T-helper 2 cell treated with Interferon-gamma antibody and Interleukin-4, amounts not matched to agents 5 μg/mL and 100 μg/mL, for 36 hours (primary cell): ENCODE data around the gene CDKN2B-AS1.
"Not testable (repeated sequence)": the region's sequence is repeated elsewhere in the genome, so short reads cannot be mapped to it uniquely, and the experiment has no call there.

Experiments used
- DNase-seq: peaks from one replicate; pipeline ENCODE4 v3.0.0; 2021; ENCODE audit warnings: low spot score
- H3K27ac Mint-ChIP-seq: one replicate; pipeline ENCODE4 v1.8.0; 2021; ENCODE audit warnings: mild to moderate bottlenecking, mixed read lengths
- H3K27me3 Mint-ChIP-seq: one replicate; pipeline ENCODE4 v1.8.0; 2021; ENCODE audit warnings: low read depth, mixed read lengths
- H3K36me3 Mint-ChIP-seq: one replicate; pipeline ENCODE4 v1.8.0; 2021; ENCODE audit warnings: low read depth, mixed read lengths
- H3K4me1 Mint-ChIP-seq: one replicate; pipeline ENCODE4 v1.8.0; 2021; ENCODE audit warnings: low read depth, mixed read lengths
- H3K4me3 Mint-ChIP-seq: one replicate; pipeline ENCODE4 v1.8.0; 2022; ENCODE audit warnings: mild to moderate bottlenecking, moderate library complexity, mixed read lengths
- H3K9me3 Mint-ChIP-seq: one replicate; pipeline ENCODE4 v1.8.0; 2021; ENCODE audit warnings: mixed read lengths

Gene CDKN2B-AS1

GRCh38 chr9:21994556-21995005, at the start of gene CDKN2B-AS1:
Gene CDKN2B-AS1, plus strand, starts transcription at chr9:21994791.
- H3K9me3 Mint-ChIP-seq, result peaks cover 3% of the 10 kb centered on the region
- peaks cover 23% of the 10 kb centered on the region for H3K4me1 Mint-ChIP-seq
- peaks cover 20% of the 10 kb centered on the region for H3K36me3 Mint-ChIP-seq
- DNase-seq, result peak; percentile 49
- peak within 1 kb of the TSS; percentile 100 for H3K27ac Mint-ChIP-seq
- H3K4me3 Mint-ChIP-seq, result peak within 1 kb of the TSS; percentile 96
- peaks cover 37% of the 10 kb centered on the region for H3K27me3 Mint-ChIP-seq

- no peak overlapping the region for H3K4me3 Mint-ChIP-seq
- H3K9me3 Mint-ChIP-seq, result no peaks in the 10 kb centered on the region
- H3K36me3 Mint-ChIP-seq, result no peaks in the 10 kb centered on the region
- peaks cover 49% of the 10 kb centered on the region for H3K27me3 Mint-ChIP-seq
- H3K4me1 Mint-ChIP-seq, result no peaks in the 10 kb centered on the region
- H3K27ac Mint-ChIP-seq, result no peak overlapping the region
- DNase-seq, result no peak
Observed at GRCh38 chr9:21945606-21946005, 49.0 kb upstream of the CDKN2B-AS1 start.

- no peak for DNase-seq
- H3K36me3 Mint-ChIP-seq, result no peaks in the 10 kb centered on the region
- H3K27me3 Mint-ChIP-seq, result peaks cover 51% of the 10 kb centered on the region
- H3K27ac Mint-ChIP-seq, result no peak overlapping the region
- H3K4me3 Mint-ChIP-seq, result no peak overlapping the region
- no peaks in the 10 kb centered on the region for H3K4me1 Mint-ChIP-seq
- H3K9me3 Mint-ChIP-seq, result peaks cover 3% of the 10 kb centered on the region
Observed at GRCh38 chr9:21958833-21959232, 35.8 kb upstream of the CDKN2B-AS1 start.

GRCh38 chr9:21959268-21959667, 35.3 kb upstream of the CDKN2B-AS1 start:
- H3K4me1 Mint-ChIP-seq, H3K9me3 Mint-ChIP-seq, H3K36me3 Mint-ChIP-seq, H3K4me3 Mint-ChIP-seq, H3K27ac Mint-ChIP-seq, DNase-seq: not testable (repeated sequence)
- H3K27me3 Mint-ChIP-seq, result peaks cover 54% of the 10 kb centered on the region

- Mint-ChIP-seq H3K4me1 (peaks cover 16% of the 10 kb centered on the region), H3K4me3 (no peak overlapping the region), H3K27ac (no peak overlapping the region), H3K9me3 (peaks cover 3% of the 10 kb centered on the region), H3K27me3 (peaks cover 64% of the 10 kb centered on the region), H3K36me3 (peaks cover 6% of the 10 kb centered on the region)
- no peak for DNase-seq
Observed at GRCh38 chr9:21961569-21961968, 33.0 kb upstream of the CDKN2B-AS1 start.

- Mint-ChIP-seq H3K9me3 (peaks cover 12% of the 10 kb centered on the region), H3K27me3 (peaks cover 90% of the 10 kb centered on the region), H3K4me1 (peaks cover 32% of the 10 kb centered on the region), H3K4me3 (peak overlapping the region; percentile 69), H3K27ac (peak overlapping the region; percentile 52), H3K36me3 (peaks cover 25% of the 10 kb centered on the region)
- peak; percentile 73 for DNase-seq
Observed at GRCh38 chr9:21964925-21965385, 29.6 kb upstream of the CDKN2B-AS1 start.

GRCh38 chr9:21965401-21965951, 29.1 kb upstream of the CDKN2B-AS1 start:
- peaks cover 12% of the 10 kb centered on the region for H3K9me3 Mint-ChIP-seq

GRCh38 chr9:21966140-21966851, 28.3 kb upstream of the CDKN2B-AS1 start:
- Mint-ChIP-seq H3K4me1 (peaks cover 35% of the 10 kb centered on the region), H3K36me3 (peaks cover 34% of the 10 kb centered on the region), H3K4me3 (no peak overlapping the region), H3K27me3 (peaks cover 92% of the 10 kb centered on the region), H3K27ac (peak overlapping the region; percentile 53), H3K9me3 (peaks cover 12% of the 10 kb centered on the region)
- no peak for DNase-seq

More at GRCh38 chr9:21965401-21965951, 29.1 kb upstream of the CDKN2B-AS1 start:
- Mint-ChIP-seq H3K36me3 (peaks cover 30% of the 10 kb centered on the region), H3K27ac (peak overlapping the region; percentile 37), H3K4me3 (peak overlapping the region; percentile 69), H3K4me1 (peaks cover 33% of the 10 kb centered on the region), H3K27me3 (peaks cover 91% of the 10 kb centered on the region)
- DNase-seq, result peak; percentile 49

- peak overlapping the region; percentile 53 for H3K27ac Mint-ChIP-seq
- peaks cover 92% of the 10 kb centered on the region for H3K27me3 Mint-ChIP-seq
- H3K9me3 Mint-ChIP-seq, result peaks cover 10% of the 10 kb centered on the region
- peaks cover 35% of the 10 kb centered on the region for H3K4me1 Mint-ChIP-seq
- H3K36me3 Mint-ChIP-seq, result peaks cover 34% of the 10 kb centered on the region
- no peak for DNase-seq
- H3K4me3 Mint-ChIP-seq, result no peak overlapping the region
Observed at GRCh38 chr9:21967169-21967568, 27.4 kb upstream of the CDKN2B-AS1 start.

GRCh38 chr9:21967702-21968101, 26.9 kb upstream of the CDKN2B-AS1 start:
- Mint-ChIP-seq H3K9me3 (peaks cover 9% of the 10 kb centered on the region), H3K27ac (peak overlapping the region; percentile 83), H3K4me3 (peak overlapping the region; percentile 30), H3K4me1 (peaks cover 39% of the 10 kb centered on the region), H3K27me3 (peaks cover 95% of the 10 kb centered on the region), H3K36me3 (peaks cover 34% of the 10 kb centered on the region)
- DNase-seq, result no peak

- Mint-ChIP-seq H3K4me3 (peak overlapping the region; percentile 58), H3K9me3 (peaks cover 9% of the 10 kb centered on the region), H3K27ac (peak overlapping the region; percentile 83), H3K36me3 (peaks cover 34% of the 10 kb centered on the region), H3K4me1 (peaks cover 43% of the 10 kb centered on the region), H3K27me3 (peaks cover 94% of the 10 kb centered on the region)
- no peak for DNase-seq
Observed at GRCh38 chr9:21968331-21969010, 26.1 kb upstream of the CDKN2B-AS1 start.

- Mint-ChIP-seq H3K27me3 (peaks cover 94% of the 10 kb centered on the region), H3K27ac (peak overlapping the region; percentile 83), H3K4me3 (peak overlapping the region; percentile 58), H3K4me1 (peaks cover 45% of the 10 kb centered on the region), H3K36me3 (peaks cover 34% of the 10 kb centered on the region), H3K9me3 (peaks cover 9% of the 10 kb centered on the region)
- no peak for DNase-seq
Observed at GRCh38 chr9:21969011-21969940, 25.3 kb upstream of the CDKN2B-AS1 start.
